ENCODE measurements around the gene FAM227B.
"Not testable (repeated sequence)": the region's sequence is repeated elsewhere in the genome, so short reads cannot be mapped to it uniquely, and the experiment has no call there.

The FAM227B gene

GRCh38 chr15:49430046-49430445 lies 190.6 kb downstream of the FAM227B start:
- DNase-seq: no peak

GRCh38 chr15:49428409-49429095 lies 192.1 kb downstream of the FAM227B start:
- DNase-seq: no peak

GRCh38 chr15:49427372-49427771 lies 193.2 kb downstream of the FAM227B start:
- no peak for DNase-seq

- no peak for DNase-seq
Measured at GRCh38 chr15:49424954-49425353, 195.7 kb downstream of the FAM227B start.

- DNase-seq: no peak
Measured at GRCh38 chr15:49423901-49424550, 196.6 kb downstream of the FAM227B start.

GRCh38 chr15:49423021-49423420 lies 197.6 kb downstream of the FAM227B start, which contains the start of gene FGF7:
Gene FGF7 (plus strand): TSS chr15:49423242. CDS start chr15:49424298, 1,056 bp downstream.
- no peak for DNase-seq

GRCh38 chr15:49421991-49422390 lies 198.6 kb downstream of the FAM227B start:
- DNase-seq: no peak

GRCh38 chr15:49418811-49419210 lies 201.8 kb downstream of the FAM227B start:
- no peak for DNase-seq

GRCh38 chr15:49415638-49416037 lies 205.0 kb downstream of the FAM227B start:
- no peak for DNase-seq

- no peak for DNase-seq
Measured at GRCh38 chr15:49415149-49415548, 205.5 kb downstream of the FAM227B start.

GRCh38 chr15:49412797-49413196 lies 207.8 kb downstream of the FAM227B start:
- no peak for DNase-seq

- no peak for DNase-seq
Measured at GRCh38 chr15:49410641-49411040, 210.0 kb downstream of the FAM227B start.

- no peak for DNase-seq
Measured at GRCh38 chr15:49406352-49407118, 214.1 kb downstream of the FAM227B start.

GRCh38 chr15:49402515-49403296 lies 217.9 kb downstream of the FAM227B start:
- DNase-seq: not testable (repeated sequence)

- DNase-seq: no peak
Measured at GRCh38 chr15:49387471-49387870, 233.1 kb downstream of the FAM227B start.

GRCh38 chr15:49383266-49383665 lies 237.4 kb downstream of the FAM227B start:
- DNase-seq: no peak

- no peak for DNase-seq
Measured at GRCh38 chr15:49382394-49382793, 238.2 kb downstream of the FAM227B start.

- DNase-seq: no peak
Measured at GRCh38 chr15:49380912-49381311, 239.7 kb downstream of the FAM227B start.

- DNase-seq: no peak
Measured at GRCh38 chr15:49379996-49380395, 240.6 kb downstream of the FAM227B start.

GRCh38 chr15:49372366-49372765 lies 248.3 kb downstream of the FAM227B start:
- no peak for DNase-seq

- DNase-seq: no peak
Measured at GRCh38 chr15:49370782-49371181, 249.8 kb downstream of the FAM227B start.

GRCh38 chr15:49366496-49366895 lies 254.1 kb downstream of the FAM227B start:
- no peak for DNase-seq

GRCh38 chr15:49361370-49361769 lies 259.2 kb downstream of the FAM227B start:
- no peak for DNase-seq

Data from cerebellar nuclear complex (tissue), 1 donor.